ENCODE data around the gene RNFT1.
"Not testable (repeated sequence)": the region's sequence is repeated elsewhere in the genome, so short reads cannot be mapped to it uniquely, and the experiment has no call there.

DNA sequence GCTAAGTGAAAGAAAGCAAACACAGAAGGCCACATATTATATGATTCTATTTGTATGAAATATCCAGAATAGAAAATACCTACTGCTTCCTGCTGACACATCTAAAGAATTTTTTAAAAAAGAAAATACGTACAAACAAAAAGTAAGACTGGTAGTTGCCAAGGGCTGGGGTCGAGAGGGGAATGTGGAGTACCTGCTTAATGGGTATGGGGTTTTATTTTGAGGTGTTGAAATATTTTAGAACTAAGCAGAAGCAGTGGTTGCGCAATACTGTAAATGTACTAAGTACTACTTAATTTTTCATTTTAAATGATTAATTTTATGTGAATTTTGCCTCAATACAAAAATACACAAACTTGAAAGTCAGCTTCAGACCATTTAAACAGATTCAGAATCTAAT lies 32.1 kb upstream of the RNFT1 start:
- TF ChIP-seq SP1 (IDR thresholded peaks at IDR 0.05); FOXK2 (IDR thresholded peaks at IDR 0.05); ARNT (IDR thresholded peaks at IDR 0.05); LEF1 (IDR thresholded peaks at IDR 0.05; ENCODE audit: borderline replicate concordance); SUZ12 (IDR thresholded peaks at IDR 0.05); FOXA1 (IDR thresholded peaks at IDR 0.05); ELF4 (IDR thresholded peaks at IDR 0.05); FOXM1 (IDR thresholded peaks at IDR 0.05; ENCODE audit: borderline replicate concordance); TARDBP (IDR thresholded peaks at IDR 0.05); L3MBTL2 (conservative IDR thresholded peaks at IDR 0.05): not testable (repeated sequence)
- TF ChIP-seq, protein P1, sequence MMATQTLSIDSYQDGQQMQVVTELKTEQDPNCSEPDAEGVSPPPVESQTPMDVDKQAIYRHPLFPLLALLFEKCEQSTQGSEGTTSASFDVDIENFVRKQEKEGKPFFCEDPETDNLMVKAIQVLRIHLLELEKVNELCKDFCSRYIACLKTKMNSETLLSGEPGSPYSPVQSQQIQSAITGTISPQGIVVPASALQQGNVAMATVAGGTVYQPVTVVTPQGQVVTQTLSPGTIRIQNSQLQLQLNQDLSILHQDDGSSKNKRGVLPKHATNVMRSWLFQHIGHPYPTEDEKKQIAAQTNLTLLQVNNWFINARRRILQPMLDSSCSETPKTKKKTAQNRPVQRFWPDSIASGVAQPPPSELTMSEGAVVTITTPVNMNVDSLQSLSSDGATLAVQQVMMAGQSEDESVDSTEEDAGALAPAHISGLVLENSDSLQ (IDR thresholded peaks at IDR 0.05): not testable (repeated sequence)
